GM21360 (cell line): ENCODE measurements around the gene LRRC14B.
"Not testable (repeated sequence)": the region's sequence is repeated elsewhere in the genome, so short reads cannot be mapped to it uniquely, and the experiment has no call there.

Experiments
- ATAC-seq: cut with Tn5 transposase; IDR thresholded peaks from one replicate; pipeline ENCODE4 v1.9.1; 2021; ENCODE audit warnings: mild to moderate bottlenecking, moderate library complexity; ENCODE audit not compliant: unreplicated experiment

LRRC14B gene

DNA sequence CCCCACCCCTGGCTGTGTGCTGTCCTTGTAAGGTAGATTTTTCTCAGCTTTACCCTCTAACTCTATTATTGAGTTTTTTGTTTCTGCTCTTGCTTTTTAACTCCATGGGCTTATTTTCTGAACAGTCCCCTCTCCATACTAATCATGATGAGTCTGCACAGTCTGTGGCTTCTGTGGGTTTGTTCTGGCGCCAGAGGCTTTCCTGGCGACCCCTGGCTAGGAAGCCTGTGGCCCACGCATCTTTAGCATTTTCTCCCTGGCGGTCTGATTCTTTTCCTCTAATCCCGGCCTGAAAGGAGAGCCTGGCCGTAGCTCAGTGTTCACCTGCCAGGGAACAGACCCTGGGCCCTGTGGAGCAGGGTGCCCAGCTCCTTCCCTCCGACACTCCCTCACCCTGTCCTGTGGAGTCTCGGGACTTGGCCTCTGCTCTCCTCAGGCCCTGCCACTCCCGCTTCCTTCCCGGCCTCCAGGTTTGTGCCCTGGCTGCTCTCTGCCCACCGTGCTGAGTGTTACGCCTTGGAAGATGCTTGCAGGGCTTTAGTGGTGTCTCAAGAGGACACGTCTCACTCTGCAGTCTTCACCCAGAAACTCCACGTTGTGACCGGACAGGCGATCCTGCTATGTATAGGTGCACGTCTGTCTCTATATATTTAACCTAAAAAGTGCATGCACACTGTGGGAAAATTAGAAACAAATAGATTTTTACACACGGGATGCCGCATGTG lies 31.7 kb upstream of the LRRC14B start:
- ATAC-seq: no peak

DNA sequence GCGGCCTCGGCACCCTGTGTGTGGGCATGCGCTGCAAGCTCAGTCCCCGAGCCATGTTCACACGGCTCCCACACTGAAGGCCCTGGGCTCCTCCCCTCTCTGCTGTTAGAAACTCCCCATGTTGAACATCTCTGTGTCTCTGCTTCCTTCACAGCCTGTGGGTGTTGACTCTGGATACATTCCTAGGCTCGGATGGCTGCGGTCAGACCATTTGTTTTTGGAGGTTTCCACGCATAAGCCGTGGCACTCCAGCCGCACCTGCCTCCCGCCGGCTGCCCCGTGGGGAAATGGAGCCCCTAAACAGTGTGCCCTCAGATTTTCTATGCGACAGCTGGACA lies 31.2 kb upstream of the LRRC14B start:
- ATAC-seq: no peak

DNA sequence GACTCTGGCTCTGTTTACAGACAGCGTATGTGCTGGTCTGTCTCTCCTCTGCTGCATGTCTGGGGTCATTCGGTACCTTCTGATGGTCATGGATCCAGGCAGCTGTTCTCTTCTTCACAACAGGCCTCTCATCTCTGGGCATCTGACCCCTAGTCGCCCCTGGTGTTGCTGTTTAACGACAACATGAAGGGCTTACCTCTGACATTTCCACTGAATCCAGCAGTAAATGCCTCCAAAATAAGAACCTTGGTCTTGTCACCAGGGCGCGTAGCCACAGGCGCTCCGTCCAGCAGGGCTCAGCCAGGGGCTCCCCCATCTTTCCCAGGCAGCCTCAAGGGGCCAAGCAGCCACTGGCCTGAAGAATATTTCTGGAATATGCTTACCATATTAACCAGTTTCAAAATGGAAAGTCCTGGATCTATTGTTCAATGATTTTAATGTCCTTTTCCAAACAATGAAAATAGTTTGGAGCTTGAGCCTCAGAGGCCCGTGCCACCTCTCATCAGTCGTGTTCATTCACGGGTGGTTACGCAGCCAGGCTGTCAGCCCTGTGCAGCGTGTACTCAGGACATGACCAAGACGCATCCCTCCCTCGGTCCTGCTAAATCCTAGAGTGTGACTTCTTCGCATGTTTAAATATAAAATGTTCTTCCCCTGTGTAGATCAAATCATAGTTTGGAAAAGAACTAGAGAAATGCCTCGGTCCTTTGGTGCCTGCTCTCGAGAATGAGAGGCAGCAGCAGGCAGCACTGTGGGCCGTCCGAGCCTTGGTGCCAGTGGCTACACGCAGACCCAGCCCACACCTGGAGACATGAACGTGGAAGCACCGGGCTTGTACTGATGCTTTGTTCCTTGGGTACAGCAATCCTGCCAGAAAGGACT lies 30.1 kb upstream of the LRRC14B start:
- no peak for ATAC-seq

DNA sequence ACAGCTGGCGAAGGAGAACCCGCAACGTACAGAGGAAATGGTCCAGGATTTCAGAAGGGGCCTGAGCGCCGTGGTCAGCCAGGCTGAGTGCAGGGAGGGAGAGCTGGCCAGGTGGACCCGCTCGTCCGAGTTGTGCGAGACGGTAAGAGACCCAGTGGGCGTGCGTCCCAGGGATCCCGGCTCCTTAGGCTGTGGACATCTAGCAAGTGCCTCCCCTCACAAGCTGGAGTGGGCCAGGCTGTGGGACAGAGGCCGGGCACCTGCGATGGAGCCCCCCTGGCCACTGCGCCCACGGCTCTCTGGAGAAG lies 29.5 kb upstream of the LRRC14B start:
- ATAC-seq: no peak

DNA sequence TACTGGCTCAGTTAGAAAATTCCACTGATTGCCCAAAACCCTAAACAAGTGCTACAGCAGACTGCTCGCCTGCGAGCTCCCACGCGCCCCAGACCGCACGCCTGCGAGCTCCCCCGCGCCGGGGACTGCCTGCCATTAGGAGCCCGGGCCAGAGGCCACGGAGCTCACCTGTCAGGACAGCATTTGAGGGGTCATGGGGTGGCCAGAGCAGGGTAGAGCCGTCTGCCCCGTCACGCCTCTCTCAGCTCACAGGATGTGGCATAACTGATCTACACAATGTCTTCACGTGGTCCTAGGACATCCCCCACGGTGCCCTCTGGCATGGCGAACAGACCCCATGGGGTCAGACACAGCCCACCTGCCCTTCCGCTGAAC lies 29.1 kb upstream of the LRRC14B start:
- no peak for ATAC-seq

DNA sequence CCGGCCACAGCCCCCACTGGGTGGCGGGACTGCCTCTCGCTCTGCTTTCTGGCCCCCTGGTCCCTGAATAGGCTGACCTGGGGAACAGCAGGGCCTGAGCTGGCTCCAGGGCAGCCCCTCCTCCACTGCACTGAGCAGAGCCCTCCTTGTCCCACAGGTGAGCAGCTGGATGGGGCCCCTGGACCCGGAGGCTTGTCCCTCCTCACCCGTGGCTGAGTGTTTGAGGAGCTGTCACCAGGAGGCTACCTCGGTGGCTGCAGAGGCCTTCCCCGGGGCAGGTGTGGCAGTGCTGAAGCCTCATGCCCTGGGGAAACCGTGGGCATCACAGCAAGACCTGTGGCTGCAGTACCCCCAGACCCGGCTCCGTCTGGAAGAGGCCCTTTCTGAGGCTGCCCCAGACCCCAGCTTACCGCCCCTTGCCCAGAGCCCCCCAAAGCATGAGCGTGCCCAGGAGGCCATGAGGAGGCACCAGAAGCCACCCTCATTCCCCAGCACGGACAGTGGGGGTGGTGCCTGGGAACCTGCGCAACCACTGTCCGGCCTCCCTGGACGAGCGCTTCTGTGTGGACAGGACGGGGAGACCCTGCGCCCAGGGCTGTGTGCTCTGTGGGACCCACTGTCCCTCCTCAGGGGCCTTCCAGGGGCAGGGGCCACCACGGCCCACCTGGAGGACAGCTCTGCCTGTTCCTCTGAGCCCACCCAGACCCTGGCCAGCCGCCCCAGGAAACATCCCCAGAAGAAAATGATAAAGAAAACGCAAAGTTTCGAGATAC lies 28.5 kb upstream of the LRRC14B start:
- no peak for ATAC-seq

DNA sequence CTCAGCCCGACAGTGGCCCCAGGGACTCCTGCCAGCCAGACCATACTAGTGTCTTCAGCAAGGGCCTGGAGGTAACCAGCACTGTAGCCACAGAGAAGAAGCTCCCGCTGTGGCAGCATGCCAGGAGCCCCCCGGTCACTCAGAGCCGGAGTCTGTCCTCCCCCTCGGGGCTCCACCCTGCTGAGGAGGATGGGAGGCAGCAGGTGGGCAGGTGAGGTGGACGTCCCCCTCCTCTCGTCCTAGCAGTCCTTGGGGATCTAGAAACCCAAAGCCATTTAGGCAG lies 28.0 kb upstream of the LRRC14B start:
- no peak for ATAC-seq

DNA sequence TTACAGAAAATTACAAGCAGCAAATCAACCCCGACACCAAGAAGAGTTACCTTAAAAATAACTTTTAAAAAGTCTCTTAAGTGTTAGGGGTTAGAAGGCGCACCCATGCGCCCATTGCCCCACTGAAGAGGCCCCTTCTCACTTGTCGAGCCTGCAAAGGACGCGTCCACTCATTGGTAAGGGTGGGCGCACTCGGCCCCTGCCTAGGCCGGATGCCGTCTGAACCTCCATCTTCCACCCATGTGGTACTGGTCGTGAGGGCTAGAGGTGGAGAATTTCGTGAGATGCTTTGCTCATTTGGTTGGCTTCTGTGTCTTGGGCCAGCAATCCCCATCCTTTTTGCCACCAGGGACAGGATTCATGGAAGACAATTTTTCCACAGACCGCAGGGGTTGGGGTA lies 27.5 kb upstream of the LRRC14B start:
- ATAC-seq: no peak

DNA sequence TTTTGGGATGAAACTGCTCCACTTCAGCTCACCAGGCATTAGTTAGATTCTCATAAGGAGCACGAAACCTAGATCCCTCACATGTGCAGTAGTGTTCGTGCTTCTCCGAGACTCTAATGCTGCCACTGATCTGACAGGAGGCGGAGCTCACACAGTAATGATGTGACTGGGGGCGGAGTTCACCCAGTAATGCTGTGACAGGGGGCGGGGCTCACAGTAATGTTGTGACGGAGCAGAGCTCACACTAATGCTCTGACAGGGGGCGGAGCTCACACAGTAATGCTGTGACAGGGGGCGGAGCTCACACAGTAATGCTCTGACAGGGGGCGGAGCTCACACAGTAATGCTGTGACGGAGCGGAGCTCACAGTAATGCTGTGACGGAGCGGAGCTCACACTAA lies 27.1 kb upstream of the LRRC14B start:
- ATAC-seq: no peak

DNA sequence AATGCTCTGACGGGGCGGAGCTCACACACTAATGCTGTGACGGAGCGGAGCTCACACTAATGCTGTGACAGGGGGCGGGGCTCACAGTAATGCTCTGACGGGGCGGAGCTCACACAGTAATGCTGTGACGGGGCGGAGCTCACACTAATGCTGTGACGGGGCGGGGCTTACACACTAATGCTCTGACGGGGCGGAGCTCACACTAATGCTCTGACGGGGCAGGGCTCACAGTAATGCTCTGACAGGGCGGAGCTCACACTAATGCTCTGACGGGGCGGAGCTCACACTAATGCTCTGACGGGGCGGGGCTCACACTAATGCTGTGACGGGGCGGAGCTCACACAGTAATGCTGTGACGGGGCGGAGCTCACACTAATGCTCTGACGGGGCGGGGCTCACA lies 26.5 kb upstream of the LRRC14B start:
- ATAC-seq: not testable (repeated sequence)

DNA sequence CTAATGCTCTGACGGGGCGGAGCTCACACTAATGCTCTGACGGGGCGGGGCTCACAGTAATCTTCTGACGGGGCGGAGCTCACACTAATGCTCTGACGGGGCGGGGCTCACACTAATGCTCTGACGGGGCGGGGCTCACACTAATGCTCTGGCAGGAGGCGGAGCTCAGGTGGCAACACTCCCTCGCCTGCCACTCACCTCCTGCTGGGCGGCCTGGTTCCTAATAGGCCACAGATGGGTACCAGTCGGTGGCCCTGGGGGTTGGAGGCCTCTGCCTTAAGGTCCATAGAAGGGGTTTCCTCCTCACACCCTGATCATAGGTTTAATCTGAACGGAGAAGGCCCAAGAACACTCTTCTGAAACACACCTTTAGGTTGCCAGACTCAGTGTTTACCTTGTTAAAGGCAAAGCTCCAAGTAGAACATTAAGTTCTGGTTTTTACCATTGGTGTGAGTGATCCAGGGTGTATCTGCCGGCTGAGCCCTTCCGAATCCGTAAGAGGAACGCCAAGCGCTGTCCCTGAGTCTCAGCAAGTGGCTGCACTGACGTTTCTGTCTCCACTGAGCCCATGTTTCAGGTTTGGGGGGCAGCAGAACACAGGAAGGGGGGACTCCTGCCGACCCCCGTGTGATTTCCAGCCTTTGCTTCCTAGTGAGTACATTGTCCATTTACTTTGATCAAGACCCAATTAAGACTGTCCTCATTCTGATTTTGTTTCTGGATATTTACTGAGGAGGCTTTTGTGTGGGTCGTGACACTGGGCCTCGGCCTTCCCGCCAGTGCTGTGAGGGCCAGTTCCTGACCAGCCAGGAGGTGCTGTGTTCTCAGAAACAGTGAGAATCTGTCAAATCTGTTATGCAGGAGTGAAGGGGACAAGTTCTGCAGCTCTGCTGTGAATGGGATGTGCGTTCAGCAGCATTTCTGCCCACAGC lies 24.6 kb upstream of the LRRC14B start:
- no peak for ATAC-seq

DNA sequence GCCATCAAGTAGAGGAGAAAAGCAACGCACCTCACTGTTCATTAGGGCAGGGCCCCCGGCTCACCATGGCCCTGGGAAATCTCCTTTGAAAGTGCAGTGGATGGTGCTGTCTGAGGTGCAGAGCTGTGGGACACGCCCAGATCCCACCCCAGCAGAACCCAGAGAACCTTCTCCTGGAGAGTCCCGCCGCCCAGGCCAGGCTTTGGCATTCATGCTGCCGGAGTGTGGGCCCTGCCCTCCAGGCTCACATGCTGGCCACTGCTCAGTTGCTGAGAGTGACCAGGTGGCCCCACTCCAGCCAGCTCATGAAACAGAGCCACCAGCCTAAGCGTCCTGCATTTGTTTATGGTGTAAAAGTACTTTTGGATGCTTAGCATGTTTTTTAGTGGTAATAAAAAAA lies 23.8 kb upstream of the LRRC14B start:
- no peak for ATAC-seq

DNA sequence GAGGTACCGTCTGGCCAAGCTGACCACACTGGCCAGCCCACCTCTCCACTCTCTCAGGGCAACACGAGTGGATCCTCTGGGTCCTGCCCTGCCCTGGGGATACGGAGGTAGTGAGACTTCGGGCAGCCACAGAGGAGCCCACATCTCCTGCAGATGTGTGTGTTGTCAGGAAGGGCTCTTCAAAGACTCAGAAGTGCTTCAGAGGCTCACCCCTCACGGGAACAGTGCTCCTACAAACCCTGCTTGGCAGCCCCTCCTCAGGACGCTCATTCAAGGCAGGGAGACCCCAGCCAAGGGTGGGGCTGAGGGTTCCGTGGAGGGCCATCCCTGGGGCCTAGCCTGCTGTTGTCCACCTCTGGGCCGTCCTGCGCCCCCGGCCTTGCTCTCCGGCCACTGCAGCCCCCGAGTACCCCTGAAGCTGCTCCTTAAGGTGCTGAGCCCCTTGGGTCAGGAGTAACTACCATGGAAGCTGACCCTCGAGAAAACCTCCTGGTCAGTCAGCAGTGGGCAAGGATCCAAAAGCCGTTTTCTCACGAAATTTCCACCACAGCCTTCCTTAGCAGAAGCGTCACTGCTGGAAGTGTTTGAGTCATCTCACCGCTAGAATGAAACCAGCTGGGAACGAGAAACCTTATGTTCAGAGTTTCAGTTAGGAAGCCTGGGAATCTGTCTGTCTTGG lies 23.2 kb upstream of the LRRC14B start:
- no peak for ATAC-seq

DNA sequence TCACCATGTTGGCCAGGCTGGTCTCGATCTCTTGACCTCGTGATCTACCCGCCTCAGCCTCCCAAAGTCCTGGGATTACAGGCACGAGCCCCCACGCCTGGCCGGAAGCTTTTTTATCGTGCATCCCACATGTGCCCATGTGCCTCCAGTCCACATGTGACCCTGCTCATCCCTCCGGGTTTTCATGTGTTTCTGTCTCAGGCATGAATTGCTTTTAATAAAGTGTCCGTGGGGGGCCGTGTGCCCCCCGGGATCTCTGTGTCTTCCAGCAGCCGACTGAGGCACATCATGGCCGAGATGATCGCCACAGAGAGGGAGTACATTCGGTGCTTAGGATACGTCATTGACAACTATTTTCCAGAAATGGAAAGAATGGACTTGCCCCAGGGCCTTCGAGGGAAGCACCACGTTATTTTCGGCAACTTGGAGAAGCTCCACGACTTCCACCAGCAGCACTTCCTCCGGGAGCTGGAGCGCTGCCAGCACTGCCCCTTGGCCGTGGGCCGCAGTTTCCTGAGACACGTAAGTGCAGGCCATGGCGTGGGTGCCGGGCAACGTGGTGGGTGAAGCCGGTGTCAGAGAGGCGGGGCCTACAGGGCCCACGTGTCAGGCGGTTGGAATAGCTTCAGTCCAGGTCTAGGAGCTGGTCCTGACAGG lies 22.1 kb upstream of the LRRC14B start:
- ATAC-seq: no peak

DNA sequence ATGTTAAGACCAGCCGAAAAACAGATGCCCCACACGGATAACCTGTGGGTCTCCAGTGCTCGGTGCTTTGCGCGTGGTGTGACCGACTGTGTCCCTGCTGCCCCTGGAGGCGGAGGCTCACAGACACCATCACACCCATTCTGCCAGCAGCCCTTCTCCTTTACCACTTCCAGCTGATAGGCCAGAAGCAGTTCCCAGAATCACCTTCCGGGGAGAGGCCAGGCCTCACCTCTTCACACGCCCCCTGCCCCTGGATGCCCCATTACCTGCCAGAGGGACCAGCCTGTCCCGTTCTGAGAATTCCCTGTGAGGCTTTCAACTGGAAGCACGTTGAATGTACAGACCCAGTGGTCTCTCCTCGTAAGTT lies 21.6 kb upstream of the LRRC14B start:
- ATAC-seq: no peak

DNA sequence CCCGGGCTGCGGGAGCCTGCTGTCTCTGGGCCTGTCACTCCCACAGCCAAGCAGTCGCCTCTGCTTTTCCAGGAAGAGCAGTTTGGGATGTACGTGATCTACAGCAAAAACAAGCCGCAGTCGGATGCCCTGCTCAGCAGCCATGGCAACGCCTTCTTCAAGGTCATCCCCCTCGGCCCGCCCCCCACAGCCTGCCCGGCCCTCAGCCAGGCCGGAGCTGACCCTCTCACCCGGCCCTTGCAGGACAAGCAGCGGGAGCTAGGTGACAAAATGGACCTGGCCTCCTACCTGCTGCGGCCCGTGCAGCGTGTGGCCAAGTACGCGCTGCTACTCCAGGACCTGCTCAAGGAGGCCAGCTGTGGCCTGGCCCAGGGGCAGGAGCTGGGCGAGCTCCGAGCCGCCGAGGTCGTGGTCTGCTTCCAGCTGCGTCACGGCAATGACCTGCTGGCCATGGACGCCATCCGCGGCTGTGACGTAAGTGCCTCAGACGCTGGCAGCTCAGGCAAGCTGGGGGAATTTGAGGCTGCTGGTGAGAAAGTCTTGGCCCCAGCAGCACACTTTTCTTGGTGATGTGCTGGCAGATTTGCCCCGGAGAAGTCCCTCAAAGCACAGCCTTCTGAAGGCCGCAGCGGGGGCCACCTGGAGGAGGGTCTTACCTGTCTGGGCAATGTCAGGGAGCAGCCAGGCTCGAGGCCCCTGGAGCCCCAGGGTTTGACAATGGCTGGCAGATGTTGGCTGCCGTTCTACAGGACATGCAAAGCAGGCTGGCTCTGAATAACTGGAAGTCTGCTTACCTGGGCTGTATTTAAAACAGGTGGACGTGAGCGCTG lies 20.1 kb upstream of the LRRC14B start:
- ATAC-seq: no peak

DNA sequence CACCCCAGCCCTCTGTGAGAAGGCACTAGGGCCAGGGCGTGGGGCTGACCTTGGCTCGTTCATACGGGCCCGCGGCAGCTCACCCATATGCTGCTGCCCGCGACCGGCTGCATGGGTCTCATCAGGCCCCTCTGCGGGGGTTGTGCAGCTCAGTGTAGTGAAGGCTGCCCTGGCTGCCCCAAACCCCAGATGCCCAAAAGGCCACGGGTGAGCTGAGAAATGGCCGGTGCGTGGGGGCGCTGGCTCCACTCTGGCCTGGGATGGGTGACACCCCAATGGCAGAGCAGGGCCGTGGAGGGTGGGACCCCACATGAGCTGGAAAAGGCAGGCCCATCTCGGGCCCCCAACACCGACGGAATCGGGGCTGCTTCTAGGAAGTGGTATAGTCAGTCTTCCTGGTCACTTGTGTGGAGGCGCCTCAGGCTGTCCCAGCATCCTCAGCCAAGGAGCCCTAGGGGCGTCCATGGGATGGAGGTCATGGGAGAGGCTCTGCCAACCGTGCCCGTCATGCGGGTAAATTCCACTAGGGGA lies 19.4 kb upstream of the LRRC14B start:
- ATAC-seq: no peak

DNA sequence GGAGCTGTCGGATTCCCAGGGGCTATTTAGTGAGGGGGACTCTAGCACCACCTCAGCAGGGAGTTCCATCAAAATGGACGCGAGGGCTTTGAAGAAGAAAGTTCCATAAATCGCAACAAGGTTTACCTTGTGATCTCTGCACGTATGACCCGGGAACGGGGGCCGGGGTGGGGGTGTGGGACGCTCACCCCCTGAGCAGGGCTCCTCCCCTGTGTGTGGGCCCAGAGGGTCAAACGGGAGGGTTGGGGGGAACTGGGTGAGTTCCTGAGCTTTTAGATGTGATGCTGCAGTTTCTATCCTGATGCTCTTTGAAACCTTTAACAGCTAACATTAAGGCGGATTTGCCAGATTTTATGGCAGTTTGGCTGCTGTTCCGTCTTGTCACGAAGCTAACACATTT lies 18.9 kb upstream of the LRRC14B start:
- no peak for ATAC-seq

DNA sequence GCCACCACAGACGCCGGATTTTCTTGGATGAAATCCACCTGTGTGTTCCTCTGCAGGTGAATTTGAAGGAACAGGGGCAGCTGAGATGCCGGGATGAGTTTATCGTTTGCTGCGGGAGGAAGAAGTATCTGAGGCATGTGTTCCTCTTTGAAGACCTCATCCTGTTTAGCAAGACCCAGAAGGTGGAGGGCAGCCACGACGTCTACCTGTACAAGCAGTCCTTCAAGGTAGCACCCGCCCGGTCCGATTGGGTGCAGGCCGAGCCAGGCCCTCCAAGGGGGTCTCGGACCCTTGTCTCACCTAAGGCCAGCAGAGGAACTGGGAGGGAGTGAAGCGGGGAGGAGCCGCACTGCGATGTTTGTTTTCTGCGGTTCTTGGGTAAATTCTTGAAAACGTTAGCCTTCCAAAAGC lies 18.4 kb upstream of the LRRC14B start:
- ATAC-seq: no peak
